Cardiac muscle cell (in vitro differentiated cells and primary cell): ENCODE measurements around the gene SORD. TPM values are rescaled to one million over a fixed set of nuclear protein-coding genes. Genes with fewer than 3 reads are reported as not detected.

Source experiments
- DNase-seq, 2 donors: peaks; one replicate each; pipeline versions ENCODE4 v3.0.0 to v3.0.0-alpha.2; 2010 to 2017; ENCODE audit warnings: low read depth in 1 of 2, low spot score in 1 of 2
- H3K27ac ChIP-seq: fragments of 200-600 bp; sonication (generic); 2 replicates; pipeline ENCODE4 v1.5.1; 2016
- H3K27me3 ChIP-seq: fragments of 200-600 bp; sonication (generic); 2 replicates; pipeline ENCODE4 v1.6.0; 2016; ENCODE audit warnings: control low read depth
- H3K36me3 ChIP-seq: fragments of 200-600 bp; sonication (generic); 2 replicates; pipeline ENCODE4 v1.5.1; 2016; ENCODE audit warnings: control low read depth
- H3K4me1 ChIP-seq: fragments of 200-600 bp; sonication (generic); 2 replicates; pipeline ENCODE4 v1.8.1; 2017; ENCODE audit warnings: low read depth, mild to moderate bottlenecking, mixed run types
- H3K4me3 ChIP-seq: fragments of 200-600 bp; sonication (generic); 2 replicates; pipeline ENCODE4 v1.5.1; 2016; ENCODE audit warnings: mild to moderate bottlenecking
- H3K9me3 ChIP-seq: fragments of 200-600 bp; sonication (generic); 2 replicates; pipeline ENCODE4 v1.5.1; 2017; ENCODE audit warnings: low read depth, mild to moderate bottlenecking, control low read depth
- CTCF ChIP-seq: IDR thresholded peaks from 2 replicates; pipeline ENCODE4 v1.5.1; 2012; ENCODE audit warnings: low read depth, mild to moderate bottlenecking, low read length
- polyA plus RNA-seq: library from polyadenylated mRNA; unstranded; fragments of >200 nt; fragmentation: Nextera tagmentation; extraction: Ambion mirVana; gene quantifications from 2 replicates; pipeline ENCODE4 v1.2.1, GENCODE V29; 2016
- total RNA-seq: library from RNA; depleted of rRNA; stranded (reverse); fragments of >200 nt; gene quantifications from 2 replicates; pipeline ENCODE4 v1.2.3, GENCODE V29; 2016

The SORD gene
- total and polyA plus RNA-seq, 2 experiments from 2014 or later: 58.3 to 67.2 TPM

- Histone ChIP-seq H3K27ac (no peak overlapping the region), H3K27me3 (peaks cover 30% of the 10 kb centered on the region), H3K36me3 (no peaks in the 10 kb centered on the region), H3K9me3 (no peaks in the 10 kb centered on the region), H3K4me1 (peaks cover 8% of the 10 kb centered on the region), H3K4me3 (no peak overlapping the region)
- DNase-seq: no peak
- TF ChIP-seq CTCF: no peak
These were observed 70.8 kb downstream of the SORD start for GRCh38 chr15:45093622-45094357.

GRCh38 chr15:45094358-45094730 is 71.3 kb downstream of the SORD start:
- DNase-seq: no peak
- H3K36me3 ChIP-seq: no peaks in the 10 kb centered on the region
- no peaks in the 10 kb centered on the region for H3K9me3 ChIP-seq
- H3K4me3 ChIP-seq: no peak overlapping the region
- peaks cover 32% of the 10 kb centered on the region for H3K27me3 ChIP-seq
- TF ChIP-seq CTCF: no peak
- H3K27ac ChIP-seq: no peak overlapping the region
- H3K4me1 ChIP-seq: peaks cover 3% of the 10 kb centered on the region

GRCh38 chr15:45095661-45096060 is 72.7 kb downstream of the SORD start:
- Histone ChIP-seq H3K27ac (no peak overlapping the region), H3K27me3 (peaks cover 35% of the 10 kb centered on the region), H3K36me3 (no peaks in the 10 kb centered on the region), H3K4me3 (no peak overlapping the region), H3K4me1 (no peaks in the 10 kb centered on the region), H3K9me3 (no peaks in the 10 kb centered on the region)
- TF ChIP-seq CTCF: no peak
- no peak for DNase-seq

- H3K27ac ChIP-seq: no peak overlapping the region
- H3K4me3 ChIP-seq: no peak overlapping the region
- no peaks in the 10 kb centered on the region for H3K9me3 ChIP-seq
- TF ChIP-seq CTCF: no peak
- H3K4me1 ChIP-seq: no peaks in the 10 kb centered on the region
- peaks cover 32% of the 10 kb centered on the region for H3K27me3 ChIP-seq
- DNase-seq: no peak
- H3K36me3 ChIP-seq: no peaks in the 10 kb centered on the region
These were observed 74.5 kb downstream of the SORD start for GRCh38 chr15:45097466-45097865.

- DNase-seq: no peak
- Histone ChIP-seq H3K4me3 (no peak overlapping the region), H3K27me3 (peaks cover 31% of the 10 kb centered on the region)
These were observed 76.7 kb downstream of the SORD start for GRCh38 chr15:45099549-45100165.

More at GRCh38 chr15:45099549-45100165, 76.7 kb downstream of the SORD start:
- no peak overlapping the region for H3K27ac ChIP-seq
- no peak for TF ChIP-seq CTCF
- no peaks in the 10 kb centered on the region for H3K4me1 ChIP-seq
- H3K9me3 ChIP-seq: no peaks in the 10 kb centered on the region
- H3K36me3 ChIP-seq: no peaks in the 10 kb centered on the region
